A549 (cell line): Measurements from ENCODE around the gene KANK2.
"Not testable (repeated sequence)": the region's sequence is repeated elsewhere in the genome, so short reads cannot be mapped to it uniquely, and the experiment has no call there.

ENCODE experiments used
- CEBPB ChIP-seq, 2 experiments: fragments of >200 bp in 1 of 2; sonication (Bioruptor Twin) in 1 of 2; formaldehyde crosslinking in 1 of 2; IDR thresholded peaks; 2 replicates each; pipeline ENCODE4 v1.6.1; 2012 to 2016
- ELK1 ChIP-seq: fragments of 150-350 bp; IDR thresholded peaks from 2 replicates; pipeline ENCODE4 v1.6.1; 2014; ENCODE audit warnings: low read depth, mild to moderate bottlenecking, low read length
- ESRRA ChIP-seq: fragments of 150-350 bp; IDR thresholded peaks from 2 replicates; pipeline ENCODE4 v1.6.1; 2014; ENCODE audit warnings: mild to moderate bottlenecking, low read length, borderline replicate concordance
- MAX ChIP-seq: IDR thresholded peaks from 2 replicates; pipeline ENCODE4 v1.6.1; 2012
- PHF8 ChIP-seq: fragments of 200-600 bp; sonication (generic); IDR thresholded peaks from 2 replicates; pipeline ENCODE4 v1.6.1; 2016; ENCODE audit warnings: low read depth, mild to moderate bottlenecking, antibody characterized with exemption, moderate library complexity, borderline replicate concordance
- RAD21 ChIP-seq, 2 experiments: fragments of >200 bp in 1 of 2; sonication (Bioruptor Twin) in 1 of 2; formaldehyde crosslinking in 1 of 2; IDR thresholded peaks in 1 of 2; conservative IDR thresholded peaks in 1 of 2; 2 replicates in 1 of 2; 3 replicates in 1 of 2; pipeline ENCODE4 v1.6.1; 2012 to 2018; ENCODE audit warnings: inconsistent platforms in 1 of 2
- RFX5 ChIP-seq: fragments of 450-650 bp; IDR thresholded peaks from 2 replicates; pipeline ENCODE4 v1.7.1; 2014; ENCODE audit warnings: antibody characterized with exemption, mild to moderate bottlenecking, moderate library complexity
- SREBF2 ChIP-seq: fragments of 450-650 bp; IDR thresholded peaks from 2 replicates; pipeline ENCODE4 v1.6.1; 2014; ENCODE audit warnings: mild to moderate bottlenecking, moderate library complexity
- ZSCAN20 ChIP-seq: fragments of 250-450 bp; sonication (Bioruptor Pico); IDR thresholded peaks from 2 replicates; pipeline ENCODE4 v1.8.0; 2022; ENCODE audit warnings: mild to moderate bottlenecking, moderate library complexity
- TF ChIP-seq, protein P1 (sequence below): fragments of >200 bp; sonication (Bioruptor Twin); formaldehyde crosslinking; IDR thresholded peaks from 3 replicates; pipeline ENCODE4 v1.5.1; 2016
- TF ChIP-seq, protein P2 (sequence below): fragments of 200-600 bp; sonication (generic); IDR thresholded peaks from 2 replicates; pipeline ENCODE4 v1.6.1; 2016; ENCODE audit warnings: antibody characterized with exemption, mild to moderate bottlenecking, moderate library complexity

DNA sequence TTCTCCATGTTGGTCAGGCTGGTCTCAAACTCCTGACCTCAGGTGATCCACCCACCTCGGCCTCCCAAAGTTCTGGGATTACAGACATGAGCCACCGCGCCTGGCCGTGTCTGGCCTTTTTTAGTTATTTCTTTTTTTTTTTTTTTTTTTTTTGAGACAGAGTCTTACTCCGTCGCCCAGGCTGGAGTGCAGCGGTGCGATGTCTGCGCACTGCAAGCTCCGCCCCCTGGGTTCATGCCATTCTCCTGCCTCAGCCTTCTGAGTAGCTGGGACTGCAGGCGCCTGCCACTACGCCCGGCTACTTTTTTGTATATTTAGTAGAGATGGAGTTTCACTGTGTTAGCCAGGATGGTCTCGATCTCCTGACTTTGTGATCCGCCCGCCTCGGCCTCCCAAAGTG is 75.4 kb downstream of the KANK2 start:
- TF ChIP-seq, protein P1, sequence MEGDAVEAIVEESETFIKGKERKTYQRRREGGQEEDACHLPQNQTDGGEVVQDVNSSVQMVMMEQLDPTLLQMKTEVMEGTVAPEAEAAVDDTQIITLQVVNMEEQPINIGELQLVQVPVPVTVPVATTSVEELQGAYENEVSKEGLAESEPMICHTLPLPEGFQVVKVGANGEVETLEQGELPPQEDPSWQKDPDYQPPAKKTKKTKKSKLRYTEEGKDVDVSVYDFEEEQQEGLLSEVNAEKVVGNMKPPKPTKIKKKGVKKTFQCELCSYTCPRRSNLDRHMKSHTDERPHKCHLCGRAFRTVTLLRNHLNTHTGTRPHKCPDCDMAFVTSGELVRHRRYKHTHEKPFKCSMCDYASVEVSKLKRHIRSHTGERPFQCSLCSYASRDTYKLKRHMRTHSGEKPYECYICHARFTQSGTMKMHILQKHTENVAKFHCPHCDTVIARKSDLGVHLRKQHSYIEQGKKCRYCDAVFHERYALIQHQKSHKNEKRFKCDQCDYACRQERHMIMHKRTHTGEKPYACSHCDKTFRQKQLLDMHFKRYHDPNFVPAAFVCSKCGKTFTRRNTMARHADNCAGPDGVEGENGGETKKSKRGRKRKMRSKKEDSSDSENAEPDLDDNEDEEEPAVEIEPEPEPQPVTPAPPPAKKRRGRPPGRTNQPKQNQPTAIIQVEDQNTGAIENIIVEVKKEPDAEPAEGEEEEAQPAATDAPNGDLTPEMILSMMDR = not testable (repeated sequence)
- TF ChIP-seq RAD21 (conservative IDR thresholded peaks at IDR 0.05 in 1 of 2, IDR thresholded peaks at IDR 0.05 in 1 of 2); ZSCAN20; ESRRA; MAX; RFX5; SREBF2; ELK1; PHF8; CEBPB (IDR thresholded peaks at IDR 0.05): not testable (repeated sequence)
- TF ChIP-seq, protein P2, sequence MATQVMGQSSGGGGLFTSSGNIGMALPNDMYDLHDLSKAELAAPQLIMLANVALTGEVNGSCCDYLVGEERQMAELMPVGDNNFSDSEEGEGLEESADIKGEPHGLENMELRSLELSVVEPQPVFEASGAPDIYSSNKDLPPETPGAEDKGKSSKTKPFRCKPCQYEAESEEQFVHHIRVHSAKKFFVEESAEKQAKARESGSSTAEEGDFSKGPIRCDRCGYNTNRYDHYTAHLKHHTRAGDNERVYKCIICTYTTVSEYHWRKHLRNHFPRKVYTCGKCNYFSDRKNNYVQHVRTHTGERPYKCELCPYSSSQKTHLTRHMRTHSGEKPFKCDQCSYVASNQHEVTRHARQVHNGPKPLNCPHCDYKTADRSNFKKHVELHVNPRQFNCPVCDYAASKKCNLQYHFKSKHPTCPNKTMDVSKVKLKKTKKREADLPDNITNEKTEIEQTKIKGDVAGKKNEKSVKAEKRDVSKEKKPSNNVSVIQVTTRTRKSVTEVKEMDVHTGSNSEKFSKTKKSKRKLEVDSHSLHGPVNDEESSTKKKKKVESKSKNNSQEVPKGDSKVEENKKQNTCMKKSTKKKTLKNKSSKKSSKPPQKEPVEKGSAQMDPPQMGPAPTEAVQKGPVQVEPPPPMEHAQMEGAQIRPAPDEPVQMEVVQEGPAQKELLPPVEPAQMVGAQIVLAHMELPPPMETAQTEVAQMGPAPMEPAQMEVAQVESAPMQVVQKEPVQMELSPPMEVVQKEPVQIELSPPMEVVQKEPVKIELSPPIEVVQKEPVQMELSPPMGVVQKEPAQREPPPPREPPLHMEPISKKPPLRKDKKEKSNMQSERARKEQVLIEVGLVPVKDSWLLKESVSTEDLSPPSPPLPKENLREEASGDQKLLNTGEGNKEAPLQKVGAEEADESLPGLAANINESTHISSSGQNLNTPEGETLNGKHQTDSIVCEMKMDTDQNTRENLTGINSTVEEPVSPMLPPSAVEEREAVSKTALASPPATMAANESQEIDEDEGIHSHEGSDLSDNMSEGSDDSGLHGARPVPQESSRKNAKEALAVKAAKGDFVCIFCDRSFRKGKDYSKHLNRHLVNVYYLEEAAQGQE = not testable (repeated sequence)
